IPS DF 6.9 (cell line): ENCODE results near the gene CTNNA3.

ENCODE experiments used
- DNase-seq: peaks from one replicate; pipeline ENCODE4 v3.0.0-alpha.2; 2013; ENCODE audit warnings: low read depth, low spot score
- H3K27ac ChIP-seq: one replicate; pipeline ENCODE4 v1.5.1; 2013; ENCODE audit warnings: low read length, control low read depth
- H3K27me3 ChIP-seq: 2 replicates; pipeline ENCODE4 v1.6.1; 2013; ENCODE audit warnings: mild to moderate bottlenecking, low read length; ENCODE audit not compliant: control insufficient read depth, insufficient read depth
- H3K36me3 ChIP-seq: 2 replicates; pipeline ENCODE4 v1.6.1; 2013; ENCODE audit warnings: low read length; ENCODE audit not compliant: control insufficient read depth, insufficient read depth
- H3K4me1 ChIP-seq: 2 replicates; pipeline ENCODE4 v1.6.1; 2013; ENCODE audit warnings: low read length; ENCODE audit not compliant: control insufficient read depth, insufficient read depth
- H3K4me3 ChIP-seq: 2 replicates; pipeline ENCODE4 v1.5.1; 2013; ENCODE audit warnings: mild to moderate bottlenecking, low read length
- H3K9me3 ChIP-seq: 2 replicates; pipeline ENCODE4 v1.6.1; 2013; ENCODE audit warnings: low read length, inconsistent platforms; ENCODE audit not compliant: control insufficient read depth, insufficient read depth
- WGBS: extraction: QIAGEN DNeasy Blood & Tissue Kit; methylation state at CpG from one replicate; pipeline ENCODE4 v1.1.7; 2013; ENCODE audit warnings: mixed read lengths, missing lambda C conversion rate; ENCODE audit not compliant: insufficient read length, insufficient coverage; 5-methylcytosine and 5-hydroxymethylcytosine counted together

The CTNNA3 gene

DNA sequence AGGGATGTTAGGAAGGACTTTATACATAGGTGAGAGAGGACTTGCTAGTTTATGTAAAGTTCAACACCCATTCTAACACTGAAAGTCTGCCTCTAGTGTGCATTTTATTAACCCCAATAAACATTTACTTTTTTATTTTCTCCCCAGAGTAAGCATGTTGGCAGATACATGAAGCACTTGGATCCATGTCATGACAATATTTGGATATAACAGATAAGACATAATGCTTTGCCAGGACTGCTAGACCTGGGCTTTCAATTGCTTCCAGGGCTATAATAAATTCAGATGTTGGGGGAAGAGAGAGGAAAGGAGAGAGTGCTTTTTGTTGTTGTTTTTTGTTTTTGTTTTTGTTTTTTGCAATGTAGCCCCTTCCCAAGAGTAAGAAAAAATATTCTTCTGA is 1039.5 kb downstream of the CTNNA3 start:
- Histone ChIP-seq H3K4me3 (no peak overlapping the region), H3K4me1 (no peaks in the 10 kb centered on the region), H3K9me3 (no peaks in the 10 kb centered on the region; the same call in 1 of the 2 replicates), H3K36me3 (no peaks in the 10 kb centered on the region; the same call in 1 of the 2 replicates), H3K27ac (no peak overlapping the region), H3K27me3 (no peaks in the 10 kb centered on the region)
- no peak for DNase-seq

DNA sequence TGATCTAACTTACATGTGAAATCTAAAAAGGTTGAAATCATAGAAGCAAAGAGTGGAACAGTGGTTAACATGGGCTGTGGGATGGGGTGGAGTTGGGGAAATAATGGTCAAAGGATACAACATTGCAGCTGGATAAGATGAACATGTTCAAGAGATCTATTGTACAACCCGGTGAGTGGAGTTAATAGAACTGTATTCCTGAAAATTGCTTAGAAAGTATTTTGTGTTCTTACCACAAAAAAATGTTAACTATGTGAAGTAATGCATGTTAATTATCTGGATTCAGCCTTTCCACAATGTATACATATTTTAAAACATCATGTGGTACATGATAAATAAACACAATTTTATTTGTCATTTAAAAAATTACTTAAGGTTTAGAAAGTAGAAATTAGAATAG is 1041.1 kb downstream of the CTNNA3 start:
- no peaks in the 10 kb centered on the region for H3K27me3 ChIP-seq

DNA sequence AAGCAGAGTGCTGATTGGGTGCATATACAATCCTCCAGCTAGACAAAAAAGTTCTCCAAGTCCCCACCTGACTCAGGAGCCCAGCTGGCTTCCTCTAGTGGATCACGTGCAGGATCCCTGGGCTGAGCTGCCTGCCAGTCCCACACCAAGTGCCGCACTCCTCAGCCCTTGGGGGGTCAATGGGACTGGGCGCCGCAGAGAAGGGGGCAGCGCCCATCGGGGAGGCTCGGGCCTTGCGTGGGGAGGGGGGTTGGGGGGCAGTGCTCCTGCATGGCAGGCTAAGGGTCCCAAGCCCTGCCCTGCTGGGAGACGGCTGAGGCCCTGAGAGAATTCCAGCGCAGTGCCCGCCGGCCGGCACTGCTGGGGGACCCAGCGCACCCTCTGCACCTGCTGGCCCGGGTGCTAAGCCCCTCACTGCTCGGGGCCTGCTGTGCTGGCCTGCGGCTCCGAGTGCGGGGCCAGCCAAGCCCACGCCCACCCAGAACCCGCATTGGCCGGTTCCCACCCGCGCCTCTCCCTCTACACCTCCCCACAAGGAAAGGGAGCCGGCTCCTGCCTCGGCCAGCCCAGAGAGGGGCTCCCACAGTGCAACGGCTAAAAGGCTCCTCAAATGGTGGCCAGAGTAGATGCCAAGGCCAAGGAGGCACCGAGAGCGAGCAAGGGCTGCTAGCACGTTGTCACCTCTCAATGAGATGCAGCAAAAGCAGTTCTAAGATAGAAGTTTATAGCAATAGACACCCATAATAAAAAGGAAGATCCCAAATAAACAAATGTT is 1044.5 kb downstream of the CTNNA3 start:
- no peaks in the 10 kb centered on the region for H3K27me3 ChIP-seq
- no peak overlapping the region for H3K4me3 ChIP-seq
- H3K9me3 ChIP-seq: no peaks in the 10 kb centered on the region; the same call in 1 of the 2 replicates
- H3K4me1 ChIP-seq: no peaks in the 10 kb centered on the region
- WGBS: no CpG with 5 or more reads among the region's 30 CpGs
- H3K36me3 ChIP-seq: no peaks in the 10 kb centered on the region; the same call in 1 of the 2 replicates
- no peak overlapping the region for H3K27ac ChIP-seq
- no peak for DNase-seq

More for the DNA sequence above, 1041.1 kb downstream of the CTNNA3 start:
- no peaks in the 10 kb centered on the region; the same call in 1 of the 2 replicates for H3K9me3 ChIP-seq
- no peak overlapping the region for H3K4me3 ChIP-seq
- H3K4me1 ChIP-seq: no peaks in the 10 kb centered on the region
- no peaks in the 10 kb centered on the region; the same call in 1 of the 2 replicates for H3K36me3 ChIP-seq
- no CpG with 5 or more reads among the region's 1 CpG for WGBS
- DNase-seq: no peak
- H3K27ac ChIP-seq: no peak overlapping the region

DNA sequence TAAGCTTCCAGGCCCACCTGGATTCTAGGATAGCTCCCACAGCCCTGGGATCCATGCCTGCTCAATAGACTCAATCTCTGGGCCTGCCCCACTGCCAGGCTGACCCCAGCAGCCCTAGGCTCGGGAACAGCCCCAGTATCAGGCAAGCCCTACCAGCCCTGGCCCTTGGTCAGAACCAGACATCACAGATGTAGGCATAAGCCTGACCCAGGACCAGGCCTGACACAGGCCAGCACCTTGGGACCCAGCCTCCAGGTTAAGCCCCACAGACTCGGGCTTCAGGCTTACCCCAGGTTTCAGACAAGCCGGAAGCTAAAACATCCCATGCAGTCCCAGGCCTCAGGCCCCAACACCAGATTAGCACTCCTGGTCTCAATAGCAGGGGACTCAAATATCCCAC is 1046.4 kb downstream of the CTNNA3 start:
- Histone ChIP-seq H3K27ac (no peak overlapping the region), H3K4me3 (no peak overlapping the region), H3K36me3 (no peaks in the 10 kb centered on the region; the same call in 1 of the 2 replicates), H3K4me1 (no peaks in the 10 kb centered on the region), H3K27me3 (no peaks in the 10 kb centered on the region), H3K9me3 (no peaks in the 10 kb centered on the region; the same call in 1 of the 2 replicates)
- DNase-seq: no peak
- no CpG with 5 or more reads among the region's 3 CpGs for WGBS

DNA sequence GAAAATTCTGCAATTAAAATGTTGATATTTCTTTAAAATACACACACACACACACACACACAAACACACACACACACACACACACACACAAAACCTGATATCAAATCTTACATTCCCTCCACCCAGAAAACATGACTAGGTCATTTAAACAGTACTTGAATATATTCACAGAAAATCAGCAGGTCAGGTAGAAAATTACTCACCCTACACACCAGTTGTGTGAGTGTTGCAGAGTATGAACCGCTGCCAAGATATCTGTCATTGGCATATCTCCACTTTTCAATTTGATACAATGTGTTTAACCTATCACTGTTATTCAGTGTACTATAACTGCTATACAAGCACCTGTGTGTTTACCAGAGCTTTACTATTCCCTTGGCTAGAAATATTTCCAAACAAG is 1053.8 kb downstream of the CTNNA3 start:
- Histone ChIP-seq H3K36me3 (no peaks in the 10 kb centered on the region), H3K4me3 (no peak overlapping the region), H3K27me3 (no peaks in the 10 kb centered on the region), H3K27ac (no peak overlapping the region), H3K4me1 (no peaks in the 10 kb centered on the region), H3K9me3 (no peaks in the 10 kb centered on the region)
- DNase-seq: no peak
- WGBS: no CpG with 5 or more reads among the region's 1 CpG

DNA sequence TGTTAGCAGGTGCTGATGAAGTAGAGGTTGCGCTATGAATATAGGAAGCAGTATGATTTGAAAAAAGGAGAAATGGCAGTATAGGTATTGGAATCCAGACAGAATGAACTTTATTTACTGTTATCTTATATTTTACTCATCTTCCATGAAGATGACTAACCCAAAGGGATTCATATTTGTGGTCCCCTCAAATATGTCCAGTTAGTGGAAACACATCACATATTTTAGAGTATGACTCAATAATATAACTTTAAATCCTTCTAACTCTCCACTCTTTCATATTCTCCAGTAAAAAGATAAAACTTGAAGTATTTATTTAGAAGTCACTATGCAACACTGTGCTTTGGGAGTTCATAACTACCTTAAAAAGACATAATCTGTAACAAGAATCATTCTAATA is 1056.6 kb downstream of the CTNNA3 start:
- Histone ChIP-seq H3K4me3 (no peak overlapping the region), H3K36me3 (no peaks in the 10 kb centered on the region), H3K9me3 (no peaks in the 10 kb centered on the region), H3K27ac (no peak overlapping the region), H3K4me1 (no peaks in the 10 kb centered on the region), H3K27me3 (no peaks in the 10 kb centered on the region)
- no peak for DNase-seq
- no CpG with 5 or more reads among the region's 1 CpG for WGBS

DNA sequence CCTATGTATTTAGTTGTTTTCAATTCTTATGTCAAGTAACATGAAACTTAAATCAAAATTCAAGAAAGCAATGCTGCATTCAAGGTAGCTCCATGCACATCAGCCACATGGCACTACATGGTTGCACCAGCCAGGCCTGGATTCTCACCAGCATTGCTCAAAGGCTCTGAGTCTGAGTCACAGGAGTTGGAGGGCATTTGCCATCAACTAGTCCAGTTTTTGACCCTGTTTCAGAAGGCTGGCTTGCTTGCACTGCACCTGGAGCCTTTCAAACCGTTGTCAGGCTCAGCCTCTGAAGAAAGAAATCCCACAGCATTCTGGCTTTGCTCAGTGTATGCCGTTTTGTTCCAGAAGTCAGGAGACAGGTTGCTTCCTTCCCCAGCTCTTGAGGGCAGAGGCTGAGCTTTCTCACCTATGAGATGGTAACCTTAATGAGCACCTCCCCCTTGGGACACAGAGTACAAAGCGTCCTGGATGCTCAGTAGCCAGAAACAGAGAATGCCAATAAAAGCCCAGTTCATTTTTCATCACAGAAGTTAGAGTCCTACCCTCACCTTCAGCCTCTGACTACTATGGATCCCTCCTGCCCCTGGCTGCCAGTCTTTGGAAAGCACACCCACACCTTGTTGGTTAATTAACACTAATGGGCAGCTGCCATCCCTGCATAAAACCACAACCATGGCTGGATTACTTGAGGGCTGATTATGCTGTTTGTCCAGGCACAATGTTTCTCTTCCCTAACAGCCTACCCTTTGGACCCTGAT is 1058.5 kb downstream of the CTNNA3 start:
- no CpG with 5 or more reads among the region's 3 CpGs for WGBS
- Histone ChIP-seq H3K4me1 (no peaks in the 10 kb centered on the region), H3K27ac (no peak overlapping the region), H3K9me3 (no peaks in the 10 kb centered on the region), H3K4me3 (no peak overlapping the region), H3K36me3 (no peaks in the 10 kb centered on the region), H3K27me3 (no peaks in the 10 kb centered on the region)
- DNase-seq: no peak

DNA sequence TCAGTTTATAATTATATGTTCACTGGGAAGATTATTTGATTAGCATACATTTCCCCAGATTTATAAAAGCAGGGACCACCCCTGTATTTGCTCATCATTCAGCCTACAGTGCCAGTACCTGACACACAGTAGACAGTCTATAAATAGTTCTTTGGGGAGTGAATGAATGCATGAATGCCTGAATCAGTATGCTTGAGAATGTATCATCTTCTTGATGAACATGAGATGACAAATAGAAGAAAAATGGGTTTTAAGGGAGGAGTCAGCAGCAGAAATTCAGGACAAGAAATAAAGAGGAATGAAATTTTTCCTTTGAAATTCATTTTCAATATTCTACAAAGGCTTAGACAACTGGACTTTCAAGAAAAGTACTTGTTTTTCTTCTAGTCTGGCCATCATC is 1066.0 kb downstream of the CTNNA3 start:
- no peaks in the 10 kb centered on the region for H3K4me1 ChIP-seq
- no peaks in the 10 kb centered on the region for H3K27me3 ChIP-seq
- no peak overlapping the region for H3K27ac ChIP-seq

DNA sequence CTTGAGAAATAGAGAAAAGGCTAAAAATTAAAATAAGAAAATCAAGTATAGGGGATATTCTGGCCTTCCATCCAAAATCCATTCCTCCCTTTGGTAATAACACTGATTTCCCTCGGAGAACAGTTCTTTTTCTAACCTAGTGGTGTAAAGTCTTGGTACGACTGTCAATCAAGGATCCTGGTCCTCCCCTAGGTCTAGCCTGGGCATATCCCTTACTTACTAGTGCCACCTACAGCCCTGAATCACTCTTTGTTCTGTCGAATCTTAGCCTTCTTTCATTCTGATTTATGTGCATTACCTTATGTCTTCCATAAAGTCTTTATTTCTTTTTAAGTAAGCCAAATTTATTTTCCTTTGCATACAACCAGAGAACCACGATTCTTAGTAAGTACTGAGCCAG is 1068.8 kb downstream of the CTNNA3 start:
- peak; percentile 16 for DNase-seq
- WGBS: no CpG with 5 or more reads among the region's 4 CpGs
- Histone ChIP-seq H3K36me3 (no peaks in the 10 kb centered on the region), H3K4me3 (no peak overlapping the region), H3K27ac (no peak overlapping the region), H3K4me1 (no peaks in the 10 kb centered on the region), H3K27me3 (no peaks in the 10 kb centered on the region), H3K9me3 (no peaks in the 10 kb centered on the region)

More for the DNA sequence above, 1066.0 kb downstream of the CTNNA3 start:
- Histone ChIP-seq H3K36me3 (no peaks in the 10 kb centered on the region), H3K4me3 (no peak overlapping the region), H3K9me3 (no peaks in the 10 kb centered on the region)
- DNase-seq: no peak

DNA sequence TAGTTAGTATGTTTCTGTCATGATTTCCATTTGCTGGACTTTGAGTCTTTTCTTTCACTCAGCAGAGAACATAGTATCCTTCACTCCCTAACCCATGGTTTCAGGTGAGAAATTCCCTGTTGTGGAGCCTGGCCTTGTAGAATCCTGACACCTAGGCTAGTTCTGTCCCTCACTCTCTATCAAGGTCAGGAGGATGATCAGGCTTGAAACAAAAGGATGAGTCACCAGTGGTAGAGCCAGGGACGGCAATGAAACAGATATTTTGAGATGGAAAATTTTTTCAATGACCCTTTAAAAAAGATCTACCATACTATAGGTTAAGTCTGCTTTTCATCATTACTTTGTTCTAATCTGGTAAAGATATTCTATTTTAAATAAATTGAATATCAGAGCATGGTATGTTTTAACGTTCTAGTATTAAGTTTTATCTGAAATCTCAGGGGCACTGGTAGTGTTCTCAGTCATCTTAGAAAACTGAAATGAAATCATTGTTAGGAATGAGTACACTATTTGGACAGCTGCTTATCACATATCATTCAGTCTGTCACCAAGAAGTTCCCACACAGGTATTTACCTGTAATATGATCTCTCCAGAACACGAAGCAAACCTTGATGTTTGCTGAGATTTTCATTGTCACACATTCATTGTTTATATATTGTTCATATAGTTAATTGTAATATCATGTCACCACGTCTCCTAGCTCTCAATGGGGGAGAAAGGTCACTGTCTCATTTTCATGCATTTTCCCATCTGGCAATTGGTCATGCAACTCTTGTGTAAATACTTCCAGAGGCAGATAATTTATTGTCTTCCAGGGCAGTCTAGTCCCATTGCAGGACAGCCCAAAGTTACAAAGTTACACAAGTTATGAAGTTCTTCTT is 1070.0 kb downstream of the CTNNA3 start:
- H3K4me3 ChIP-seq: no peak overlapping the region
- no peaks in the 10 kb centered on the region for H3K4me1 ChIP-seq
- DNase-seq: no peak
- no peaks in the 10 kb centered on the region for H3K9me3 ChIP-seq
- H3K36me3 ChIP-seq: no peaks in the 10 kb centered on the region
- H3K27ac ChIP-seq: no peak overlapping the region
- no CpG with 5 or more reads among the region's 4 CpGs for WGBS
- H3K27me3 ChIP-seq: no peaks in the 10 kb centered on the region
